Activated B cell treated with CpG ODN at 0.5 μM for 24 hours (primary cell): Measurements from ENCODE around the gene SLC8A1. TPM values are rescaled to one million over a fixed set of nuclear protein-coding genes. Genes with fewer than 3 reads are reported as not detected.

Experiments
- ATAC-seq: fragments of 200-7000 bp; cut with Tn5 transposase; one replicate; pipeline ENCODE4 v1.10.0; 2021; ENCODE audit warnings: low read depth, mild to moderate bottlenecking, moderate library complexity
- CTCF ChIA-PET: fragments of 350-600 bp; sonication (Branson Sonifier 250); formaldehyde crosslinking; loops from one replicate; lab custom pipeline; 2021; ENCODE audit warnings: antibody characterized with exemption; lab: Charles Lee
- POLR2A ChIA-PET: fragments of 350-600 bp; sonication (Branson Sonifier 250); formaldehyde crosslinking; loops from one replicate; lab custom pipeline; 2021; ENCODE audit warnings: antibody characterized with exemption; lab: Charles Lee
- DNase-seq: peaks from one replicate; pipeline ENCODE4 v3.0.0; 2022
- H3K27ac Mint-ChIP-seq: one replicate; pipeline ENCODE4 v1.8.0; 2020; ENCODE audit warnings: mixed read lengths
- H3K27me3 Mint-ChIP-seq: one replicate; pipeline ENCODE4 v1.8.0; 2021; ENCODE audit warnings: mixed read lengths
- H3K36me3 Mint-ChIP-seq: one replicate; pipeline ENCODE4 v1.8.0; 2021; ENCODE audit warnings: low read depth, mixed read lengths
- H3K4me1 Mint-ChIP-seq: one replicate; pipeline ENCODE4 v1.8.0; 2021; ENCODE audit warnings: mixed read lengths
- H3K4me3 Mint-ChIP-seq: one replicate; pipeline ENCODE4 v1.8.0; 2020; ENCODE audit warnings: mild to moderate bottlenecking, mixed read lengths
- H3K9me3 Mint-ChIP-seq: one replicate; pipeline ENCODE4 v1.8.0; 2020; ENCODE audit warnings: mixed read lengths
- CTCF ChIP-seq: fragments of 200-600 bp; IDR thresholded peaks from one replicate; pipeline ENCODE4 v1.8.0; 2022; ENCODE audit warnings: antibody characterized with exemption, mild to moderate bottlenecking
- intact Hi-C: fragments of 100-400 bp; cut with micrococcal nuclease; formaldehyde crosslinking; loops from one replicate; pipeline ENCODE4 v1.15.1; 2024
- total RNA-seq: library from RNA; stranded (reverse); gene quantifications from 2 replicates; pipeline ENCODE4 v1.2.3, GENCODE V29; 2022

The SLC8A1 gene
- total RNA-seq, 1 donor from 2014 or later = 0.04 TPM

DNA sequence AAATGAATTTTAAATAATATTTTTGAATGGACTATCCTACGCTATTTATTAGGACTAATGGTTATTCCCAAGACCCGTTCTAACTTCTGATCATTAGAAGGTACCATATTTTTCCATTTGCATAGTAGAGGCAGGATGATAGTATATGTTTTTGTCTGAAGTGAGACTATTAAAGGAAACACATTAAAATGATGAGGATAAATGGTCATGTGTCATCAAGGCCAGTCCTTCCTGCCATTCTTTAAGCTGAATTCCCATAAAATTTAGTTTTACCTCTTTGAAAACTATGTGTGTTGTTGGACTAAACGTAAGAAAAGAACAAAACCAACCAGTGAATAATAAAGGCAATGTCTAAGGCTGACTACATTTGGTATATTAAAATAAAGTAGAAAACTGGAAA, 121.8 kb downstream of the SLC8A1 start:
- no peak for DNase-seq
- Mint-ChIP-seq H3K36me3 (no peaks in the 10 kb centered on the region), H3K9me3 (no peaks in the 10 kb centered on the region), H3K4me1 (no peaks in the 10 kb centered on the region), H3K4me3 (no peak overlapping the region), H3K27ac (no peak overlapping the region), H3K27me3 (no peaks in the 10 kb centered on the region)
- intact Hi-C loops = no loop called here
- no peak for TF ChIP-seq CTCF
- ATAC-seq = no peak
- CTCF ChIA-PET = no interaction called here
- POLR2A ChIA-PET = no interaction called here

GRCh38 chr2:40329739-40330030, 122.2 kb downstream of the SLC8A1 start:
- ChIA-PET CTCF (no interaction called here), POLR2A (no interaction called here)
- intact Hi-C loops = no loop called here
- TF ChIP-seq CTCF = no peak
- H3K4me3 Mint-ChIP-seq = no peak overlapping the region
- no peaks in the 10 kb centered on the region for H3K27me3 Mint-ChIP-seq
- no peak overlapping the region for H3K27ac Mint-ChIP-seq
- H3K36me3 Mint-ChIP-seq = no peaks in the 10 kb centered on the region
- no peaks in the 10 kb centered on the region for H3K9me3 Mint-ChIP-seq
- DNase-seq = no peak
- H3K4me1 Mint-ChIP-seq = no peaks in the 10 kb centered on the region
- ATAC-seq = no peak

DNA sequence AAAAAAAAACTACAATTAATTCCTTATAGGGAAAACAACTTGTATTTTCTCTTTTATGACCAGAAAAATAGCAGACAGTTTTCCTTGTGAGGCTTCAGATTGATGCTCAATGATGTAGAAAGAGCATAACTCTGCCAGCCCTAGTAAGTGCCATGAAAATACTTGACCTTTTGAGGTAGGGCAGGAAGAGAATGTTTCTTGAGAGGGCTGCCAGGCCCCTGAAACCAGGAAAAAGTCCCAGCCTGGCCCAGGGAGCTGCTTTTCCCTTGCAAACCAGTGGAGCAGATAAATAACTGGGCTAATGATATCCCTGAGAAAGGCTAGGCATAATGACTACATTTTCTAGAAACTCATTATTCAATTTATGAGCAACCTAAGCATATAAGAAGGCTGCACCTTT, 126.8 kb downstream of the SLC8A1 start:
- ATAC-seq = no peak
- H3K36me3 Mint-ChIP-seq = no peaks in the 10 kb centered on the region
- CTCF ChIA-PET = no interaction called here
- no peak overlapping the region for H3K4me3 Mint-ChIP-seq
- H3K9me3 Mint-ChIP-seq = no peaks in the 10 kb centered on the region
- H3K27ac Mint-ChIP-seq = no peak overlapping the region
- H3K27me3 Mint-ChIP-seq = no peaks in the 10 kb centered on the region
- DNase-seq = no peak
- POLR2A ChIA-PET = no interaction called here
- H3K4me1 Mint-ChIP-seq = peaks cover 5% of the 10 kb centered on the region
- intact Hi-C loops = no loop called here
- no peak for TF ChIP-seq CTCF

DNA sequence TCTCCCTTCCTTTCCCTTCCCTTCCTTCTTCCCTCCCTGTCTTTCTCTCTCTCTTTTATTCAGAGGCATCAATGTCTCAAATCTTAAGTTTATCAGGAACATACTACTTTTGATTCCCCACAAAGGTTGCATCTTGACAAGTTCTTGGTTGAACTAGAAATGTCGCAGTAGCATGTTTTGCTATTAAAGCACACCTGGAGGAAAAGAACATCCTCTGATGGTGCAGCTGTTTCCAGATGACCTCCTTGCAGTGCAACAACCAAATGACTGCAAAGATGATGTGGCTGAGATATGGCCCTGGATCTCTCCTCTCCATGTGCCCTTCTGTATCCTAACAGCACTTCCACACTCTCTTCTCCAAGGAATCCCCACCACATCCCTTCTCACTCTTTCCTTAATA, 127.2 kb downstream of the SLC8A1 start:
- H3K27ac Mint-ChIP-seq = no peak overlapping the region
- POLR2A ChIA-PET = no interaction called here
- CTCF ChIA-PET = no interaction called here
- DNase-seq (no peak), ATAC-seq (no peak)
- no peaks in the 10 kb centered on the region for H3K9me3 Mint-ChIP-seq
- H3K4me3 Mint-ChIP-seq = no peak overlapping the region
- intact Hi-C loops = no loop called here
- H3K4me1 Mint-ChIP-seq = peaks cover 5% of the 10 kb centered on the region
- no peaks in the 10 kb centered on the region for H3K36me3 Mint-ChIP-seq
- TF ChIP-seq CTCF = no peak
- H3K27me3 Mint-ChIP-seq = no peaks in the 10 kb centered on the region

- no peak for TF ChIP-seq CTCF
- H3K4me3 Mint-ChIP-seq = no peak overlapping the region
- no peak for ATAC-seq
- H3K4me1 Mint-ChIP-seq = peaks cover 5% of the 10 kb centered on the region
- intact Hi-C loops = no loop called here
- ChIA-PET POLR2A (no interaction called here), CTCF (no interaction called here)
- H3K36me3 Mint-ChIP-seq = no peaks in the 10 kb centered on the region
- H3K9me3 Mint-ChIP-seq = no peaks in the 10 kb centered on the region
- H3K27ac Mint-ChIP-seq = no peak overlapping the region
- DNase-seq = no peak
- H3K27me3 Mint-ChIP-seq = no peaks in the 10 kb centered on the region
These were observed 130.1 kb downstream of the SLC8A1 start for GRCh38 chr2:40321822-40322221.
